GM12878 (cell line): ENCODE measurements around the gene LRCH3. TPM values are rescaled to one million over a fixed set of nuclear protein-coding genes. Genes with fewer than 3 reads are reported as not detected.
A peak's percentile ranks its signal among the peaks of the same experiment; 100 is the strongest.

Source experiments
- ATAC-seq: fragments of 200-7000 bp; cut with Tn5 transposase; 3 replicates; pipeline ENCODE4 v1.9.1; 2020; ENCODE audit warnings: mild to moderate bottlenecking, moderate library complexity
- BruUV-seq: library from RNA; stranded (reverse); fragments of 400-500 nt; replicated peaks from 2 replicates; lab custom pipeline; 2021; lab: Mats Ljungman, UMichigan
- CTCF ChIA-PET: fragments of 300-600 bp; sonication (Branson Sonifier 250); formaldehyde crosslinking; extraction: SDS; loops from one replicate; lab custom pipeline; 2021; ENCODE audit warnings: inconsistent platforms; lab: Yijun Ruan, JAX
- POLR2A ChIA-PET: fragments of 350-600 bp; formaldehyde crosslinking; extraction: SDS; loops from one replicate; lab custom pipeline; 2021; ENCODE audit warnings: inconsistent platforms; lab: Charles Lee
- RAD21 ChIA-PET: fragments of 300-600 bp; sonication (Branson Sonifier 250); formaldehyde crosslinking; loops from one replicate; lab custom pipeline; 2023; ENCODE audit warnings: antibody characterized with exemption; ENCODE audit not compliant: unreplicated experiment; lab: Charles Lee
- SMC1A ChIA-PET: fragments of 300-600 bp; sonication (Branson Sonifier 250); formaldehyde crosslinking; loops from one replicate; lab custom pipeline; 2023; ENCODE audit not compliant: unreplicated experiment, uncharacterized antibody; lab: Charles Lee
- DNase-seq: peaks from one replicate; pipeline ENCODE4 v3.0.0-alpha.2; 2011; ENCODE audit warnings: low read depth, low spot score
- FAIRE-seq: peaks from 3 replicates; lab custom pipeline; 2011; peaks lifted over from hg19 to GRCh38; lab: Jason Lieb, UNC
- H2AFZ ChIP-seq: 2 replicates; pipeline ENCODE4 v1.6.0; 2011; ENCODE audit warnings: low read depth, low read length, control low read depth; ENCODE audit not compliant: control insufficient read depth
- H3K27ac ChIP-seq: 2 replicates; pipeline ENCODE4 v1.5.1; 2011; ENCODE audit warnings: control low read depth; ENCODE audit not compliant: control insufficient read depth, insufficient read depth
- H3K27me3 ChIP-seq, 2 experiments: replicated peaks in 1 of 2; 2 replicates each; pipeline versions ENCODE4 v1.6.0 to v1.6.1; 2011; ENCODE audit warnings: low read length in 1 of 2; ENCODE audit not compliant: control insufficient read depth in 2 of 2, insufficient read depth in 2 of 2
- H3K36me3 ChIP-seq, 2 experiments: 2 replicates each; pipeline ENCODE4 v1.5.1; 2011; ENCODE audit warnings: low read length in 1 of 2; ENCODE audit not compliant: control insufficient read depth in 2 of 2, insufficient read depth in 2 of 2
- H3K4me1 ChIP-seq: 2 replicates; pipeline ENCODE4 v1.6.1; 2011; ENCODE audit warnings: mild to moderate bottlenecking, low read length, moderate library complexity, mixed read lengths; ENCODE audit not compliant: control insufficient read depth, insufficient read depth
- H3K4me2 ChIP-seq: 2 replicates; pipeline ENCODE4 v1.6.0; 2011; ENCODE audit warnings: control low read depth; ENCODE audit not compliant: control insufficient read depth, insufficient read depth
- H3K4me3 ChIP-seq: fragments of 200-600 bp; sonication (generic); 2 replicates; pipeline ENCODE4 v1.5.1; 2016
- H3K79me2 ChIP-seq: 2 replicates; pipeline ENCODE4 v1.6.0; 2011; ENCODE audit warnings: low read length; ENCODE audit not compliant: control insufficient read depth, insufficient read depth
- H3K9ac ChIP-seq: 2 replicates; pipeline ENCODE4 v1.8.0; 2011; ENCODE audit warnings: low read length, control low read depth, mixed read lengths; ENCODE audit not compliant: control insufficient read depth, insufficient read depth
- H3K9me3 ChIP-seq: replicated peaks from 3 replicates; pipeline ENCODE4 v1.5.1; 2011; ENCODE audit warnings: mild to moderate bottlenecking, low read length; ENCODE audit not compliant: control insufficient read depth, insufficient read depth
- H4K20me1 ChIP-seq: 2 replicates; pipeline ENCODE4 v1.6.0; 2011; ENCODE audit not compliant: control insufficient read depth, insufficient read depth
- BCL11A ChIP-seq: IDR thresholded peaks from 2 replicates; pipeline ENCODE4 v1.6.1; 2011; ENCODE audit warnings: low read depth, low read length
- BMI1 ChIP-seq: fragments of 450-650 bp; IDR thresholded peaks from 2 replicates; pipeline ENCODE4 v1.6.1; 2016; ENCODE audit warnings: mild to moderate bottlenecking, moderate library complexity, borderline replicate concordance
- CBFB ChIP-seq: IDR thresholded peaks from 2 replicates; pipeline ENCODE4 v1.6.1; 2016; ENCODE audit warnings: antibody characterized with exemption, low read depth
- CHD2 ChIP-seq: IDR thresholded peaks from 2 replicates; pipeline ENCODE4 v1.6.1; 2011; ENCODE audit warnings: low read depth, low read length, improper control_type of control experiment, borderline replicate concordance
- EED ChIP-seq: sonication (generic); IDR thresholded peaks from 2 replicates; pipeline ENCODE4 v1.6.1; 2016; ENCODE audit warnings: antibody characterized with exemption, low read depth
- EGR1 ChIP-seq, 2 experiments: IDR thresholded peaks; 1 replicate in 1 of 2; 2 replicates in 1 of 2; pipeline ENCODE4 v1.6.1; 2011 to 2012; ENCODE audit warnings: low read depth in 2 of 2, low read length in 2 of 2, borderline replicate concordance in 1 of 2, mild to moderate bottlenecking in 1 of 2, moderate library complexity in 1 of 2
- ETV6 ChIP-seq, 2 experiments: fragments of 450-650 bp in 1 of 2; IDR thresholded peaks in 1 of 2; conservative IDR thresholded peaks in 1 of 2; 2 replicates each; pipeline ENCODE4 v1.6.1; 2014; ENCODE audit warnings: antibody characterized with exemption in 1 of 2, borderline replicate concordance in 1 of 2, low read depth in 1 of 2, mild to moderate bottlenecking in 1 of 2, moderate library complexity in 1 of 2
- IKZF1 ChIP-seq: fragments of 450-650 bp; conservative IDR thresholded peaks from 2 replicates; pipeline ENCODE4 v1.6.1; 2017; ENCODE audit warnings: antibody characterized with exemption, mild to moderate bottlenecking
- IKZF2 ChIP-seq, 2 experiments: fragments of 450-650 bp; IDR thresholded peaks; 2 replicates each; pipeline ENCODE4 v1.6.1; 2017; ENCODE audit warnings: mild to moderate bottlenecking in 2 of 2, moderate library complexity in 2 of 2
- IRF4 ChIP-seq: IDR thresholded peaks from 2 replicates; pipeline ENCODE4 v1.6.1; 2011; ENCODE audit warnings: low read depth, low read length
- JUNB ChIP-seq: IDR thresholded peaks from 2 replicates; pipeline ENCODE4 v1.6.1; 2016; ENCODE audit warnings: antibody characterized with exemption, mild to moderate bottlenecking
- MTA2 ChIP-seq: fragments of 450-650 bp; IDR thresholded peaks from 2 replicates; pipeline ENCODE4 v1.6.1; 2016; ENCODE audit warnings: low read depth, mild to moderate bottlenecking, moderate library complexity
- POLR2AphosphoS5 ChIP-seq: IDR thresholded peaks from 2 replicates; pipeline ENCODE4 v1.6.1; 2011; ENCODE audit warnings: mild to moderate bottlenecking, low read length, inconsistent platforms
- RUNX3 ChIP-seq: IDR thresholded peaks from 2 replicates; pipeline ENCODE4 v1.6.1; 2012; ENCODE audit warnings: low read length, inconsistent platforms
- SP1 ChIP-seq: IDR thresholded peaks from one replicate; pipeline ENCODE4 v1.6.1; 2011; ENCODE audit warnings: low read depth, low read length
- SPI1 ChIP-seq: IDR thresholded peaks from 2 replicates; pipeline ENCODE4 v1.6.1; 2011; ENCODE audit warnings: low read depth, mild to moderate bottlenecking, low read length, moderate library complexity, borderline replicate concordance; ENCODE audit not compliant: insufficient read depth
- TBL1XR1 ChIP-seq: IDR thresholded peaks from 2 replicates; pipeline ENCODE4 v1.6.1; 2012; ENCODE audit warnings: low read depth, low read length, improper control_type of control experiment
- ZNF384 ChIP-seq: IDR thresholded peaks from 2 replicates; pipeline ENCODE4 v1.6.1; 2012; ENCODE audit warnings: low read depth, mild to moderate bottlenecking, low read length, improper control_type of control experiment, borderline replicate concordance
- WGBS: methylation state at CpG from one replicate; pipeline ENCODE4 v1.1.6; 2016; ENCODE audit warnings: low lambda C conversion rate; ENCODE audit not compliant: insufficient replicate concordance, insufficient coverage; ENCODE audit errors: missing lambda C conversion rate; 5-methylcytosine and 5-hydroxymethylcytosine counted together
- in situ Hi-C: fragments of 300-500 bp; cut with MboI; formaldehyde crosslinking; loops from 9 replicates; pipeline ENCODE4 v1.14.3; 2018; ENCODE audit warnings: mixed read lengths
- intact Hi-C: fragments of 100-400 bp; cut with micrococcal nuclease; formaldehyde crosslinking; loops from one replicate; pipeline ENCODE4 v1.14.2; 2022; ENCODE audit not compliant: unreplicated experiment
- polyA plus RNA-seq, 11 experiments: library from polyadenylated mRNA; depleted of rRNA in 4 of 11; unstranded in 6 of 11; stranded (reverse) in 5 of 11; fragments of >200 nt; fragmentation: Nextera tagmentation in 4 of 11; fragmentation: Illumina TruSeq in 1 of 11; extraction: Ambion mirVana in 4 of 11; extraction: Trizol in 1 of 11; gene quantifications; 1 replicate in 1 of 11; 2 replicates in 10 of 11; pipeline versions ENCODE4 v1.2.1 to v1.2.3, GENCODE V29; 2011 to 2016; ENCODE audit warnings: inconsistent platforms in 2 of 11, missing spikeins in 2 of 11, low read depth in 1 of 11
- total RNA-seq, 4 experiments: library from RNA; depleted of rRNA in 3 of 4; stranded (reverse); fragments of >200 nt in 3 of 4; fragmentation: Illumina TruSeq in 1 of 4; extraction: Trizol in 1 of 4; gene quantifications; 2 replicates each; pipeline versions ENCODE4 v1.2.1 to v1.2.3, GENCODE V29; 2013 to 2021
- TF ChIP-seq, protein P1 (sequence below): fragments of 450-650 bp; IDR thresholded peaks from 2 replicates; pipeline ENCODE4 v1.6.1; 2016; ENCODE audit warnings: mild to moderate bottlenecking
- TF ChIP-seq, protein P2 (sequence below): IDR thresholded peaks from 2 replicates; pipeline ENCODE4 v1.6.1; 2012; ENCODE audit warnings: low read depth, low read length, improper control_type of control experiment

Gene LRCH3
- total and polyA plus RNA-seq, 10 of the 15 experiments (the other 5 are each of a cell fraction or from before 2014, with no cell fraction given) = 3.9 to 136 (median 40.6) TPM

DNA sequence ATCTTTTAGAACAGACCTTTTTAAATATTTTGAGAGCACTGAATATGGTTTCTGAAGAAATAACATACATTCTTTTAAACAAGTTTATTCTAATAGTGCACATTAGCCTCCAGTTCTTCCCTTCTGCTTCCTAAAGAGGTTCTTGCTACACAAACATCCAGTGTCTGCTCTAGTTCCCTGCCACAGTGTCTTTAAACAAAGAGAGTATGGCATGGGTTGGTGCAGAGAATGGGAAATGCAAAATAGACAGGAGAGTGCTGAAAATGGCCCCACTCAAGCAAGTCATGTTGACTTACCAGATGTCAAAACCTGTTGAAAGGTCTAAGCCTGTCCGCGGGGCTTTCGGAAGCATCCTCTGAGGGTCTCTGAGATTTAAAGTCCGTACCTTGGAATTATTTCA is 86.8 kb downstream of the LRCH3 start (continued):
- TF ChIP-seq IRF4 = no peak
- no peak for TF ChIP-seq JUNB
- no peak for TF ChIP-seq TBL1XR1
- no peak for TF ChIP-seq ZNF384
- TF ChIP-seq, protein P1, sequence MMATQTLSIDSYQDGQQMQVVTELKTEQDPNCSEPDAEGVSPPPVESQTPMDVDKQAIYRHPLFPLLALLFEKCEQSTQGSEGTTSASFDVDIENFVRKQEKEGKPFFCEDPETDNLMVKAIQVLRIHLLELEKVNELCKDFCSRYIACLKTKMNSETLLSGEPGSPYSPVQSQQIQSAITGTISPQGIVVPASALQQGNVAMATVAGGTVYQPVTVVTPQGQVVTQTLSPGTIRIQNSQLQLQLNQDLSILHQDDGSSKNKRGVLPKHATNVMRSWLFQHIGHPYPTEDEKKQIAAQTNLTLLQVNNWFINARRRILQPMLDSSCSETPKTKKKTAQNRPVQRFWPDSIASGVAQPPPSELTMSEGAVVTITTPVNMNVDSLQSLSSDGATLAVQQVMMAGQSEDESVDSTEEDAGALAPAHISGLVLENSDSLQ = no peak
- no peak for TF ChIP-seq POLR2AphosphoS5
- no peak for TF ChIP-seq BCL11A

GRCh38 chr3:197878427-197878826 is 87.4 kb downstream of the LRCH3 start:
- H4K20me1 ChIP-seq = no peaks in the 10 kb centered on the region
- H3K9me3 ChIP-seq = no peaks in the 10 kb centered on the region
- DNase-seq (peak; percentile 12), ATAC-seq (peak; percentile 52), FAIRE-seq (peak; percentile 47)
- H3K4me1 ChIP-seq = no peaks in the 10 kb centered on the region
- SMC1A ChIA-PET = no interaction called here
- CTCF ChIA-PET = no interaction called here
- RAD21 ChIA-PET = no interaction called here
- H3K79me2 ChIP-seq = no peaks in the 10 kb centered on the region
- BruUV-seq = no TSS peak
- no peak overlapping the region for H3K27ac ChIP-seq
- POLR2A ChIA-PET = no interaction called here
- no peak overlapping the region for H3K9ac ChIP-seq
- in situ Hi-C loops (no loop called here), intact Hi-C loops (no loop called here)
- TF ChIP-seq SP1 (no peak), IKZF1 (peak; percentile 53; the same call in 1 of the 2 replicates), MTA2 (no peak), RUNX3 (peak; percentile 79), BMI1 (no peak), CHD2 (no peak), SPI1 (peak; percentile 58), EED (peak; percentile 70), EGR1 (IDR thresholded peaks at IDR 0.05; ENCODE audit: borderline replicate concordance in 1 of 2, low read depth in 2 of 2, low read length in 2 of 2) (peak in 1 of 2 experiments; percentile 57; a peak in 1 of 3 replicates), CBFB (0 out of 2 replicates have a peak, but pooled peaks have one; percentile 23), ETV6 (conservative IDR thresholded peaks at IDR 0.05 in 1 of 2, IDR thresholded peaks at IDR 0.05 in 1 of 2; ENCODE audit: borderline replicate concordance in 1 of 2, low read depth in 1 of 2) (peak in 1 of 2 experiments; percentile 42; a peak in 2 of 4 replicates), IKZF2 (IDR thresholded peaks at IDR 0.05) (peak; percentile 16 to 35; a peak in 2 of 4 replicates)
- TF ChIP-seq, protein P2, sequence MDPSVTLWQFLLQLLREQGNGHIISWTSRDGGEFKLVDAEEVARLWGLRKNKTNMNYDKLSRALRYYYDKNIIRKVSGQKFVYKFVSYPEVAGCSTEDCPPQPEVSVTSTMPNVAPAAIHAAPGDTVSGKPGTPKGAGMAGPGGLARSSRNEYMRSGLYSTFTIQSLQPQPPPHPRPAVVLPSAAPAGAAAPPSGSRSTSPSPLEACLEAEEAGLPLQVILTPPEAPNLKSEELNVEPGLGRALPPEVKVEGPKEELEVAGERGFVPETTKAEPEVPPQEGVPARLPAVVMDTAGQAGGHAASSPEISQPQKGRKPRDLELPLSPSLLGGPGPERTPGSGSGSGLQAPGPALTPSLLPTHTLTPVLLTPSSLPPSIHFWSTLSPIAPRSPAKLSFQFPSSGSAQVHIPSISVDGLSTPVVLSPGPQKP = no peak
- H3K36me3 ChIP-seq = peaks cover under 1 to 1% of the 10 kb centered on the region in 2 experiments
- 53% methylated on average over 7 of the region's 8 CpGs for WGBS
- H3K27me3 ChIP-seq = no peaks in the 10 kb centered on the region
- no peak overlapping the region for H3K4me3 ChIP-seq
- H3K4me2 ChIP-seq = no peak overlapping the region
- no peak overlapping the region for H2AFZ ChIP-seq
